Upper lobe of left lung (tissue), 4 donors: ENCODE measurements around the gene CAMK1G.

ENCODE experiments used
- CTCF ChIP-seq, 6 experiments: fragments of 450-650 bp in 4 of 6; fragments of 200-600 bp in 2 of 6; sonication (generic) in 2 of 6; IDR thresholded peaks; one replicate each; pipeline ENCODE4 v1.5.1; 2016 to 2019; ENCODE audit warnings: antibody characterized with exemption in 6 of 6
- EP300 ChIP-seq, 4 donors: sonication (generic); formaldehyde crosslinking; IDR thresholded peaks; one replicate each; pipeline ENCODE4 v1.5.1; 2017; ENCODE audit warnings: antibody characterized with exemption in 4 of 4, control low read depth in 2 of 4
- POLR2A ChIP-seq, 4 donors: fragments of 450-650 bp; IDR thresholded peaks; one replicate each; pipeline ENCODE4 v1.5.1; 2016 to 2017; ENCODE audit warnings: antibody characterized with exemption in 4 of 4, mild to moderate bottlenecking in 2 of 4

GRCh38 chr1:209612646-209613399 is 29.3 kb downstream of the CAMK1G start:
- TF ChIP-seq CTCF (IDR thresholded peaks at IDR 0.05) (no peak), EP300 (IDR thresholded peaks at IDR 0.05) (no peak), POLR2A (IDR thresholded peaks at IDR 0.05) (no peak)
